Motor neuron (in vitro differentiated cells): Measurements from ENCODE around the gene RAPGEF3. TPM values are rescaled to one million over a fixed set of nuclear protein-coding genes. Genes with fewer than 3 reads are reported as not detected.

Source experiments
- ATAC-seq, 8 experiments: fragments of 200-7000 bp; cut with Tn5 transposase; replicated peaks in 6 of 8; 2 replicates each; pipeline ENCODE4 v1.8.0; 2021; ENCODE audit warnings: mild to moderate bottlenecking in 8 of 8, moderate library complexity in 8 of 8
- H3K27ac ChIP-seq, 2 donors: fragments of 250-450 bp; sonication (Bioruptor Pico); 2 replicates each; pipeline ENCODE4 v1.9.0; 2021; ENCODE audit warnings: antibody characterized with exemption in 2 of 2, mild to moderate bottlenecking in 2 of 2, moderate library complexity in 1 of 2
- H3K4me1 ChIP-seq, 2 donors: fragments of 250-450 bp; sonication (Bioruptor Pico); replicated peaks in 1 of 2; 2 replicates each; pipeline ENCODE4 v1.6.1; 2021; ENCODE audit warnings: antibody characterized with exemption in 2 of 2, mild to moderate bottlenecking in 2 of 2, moderate library complexity in 1 of 2
- H3K4me3 ChIP-seq, 5 donors: fragments of 250-450 bp; sonication (Bioruptor Pico); 2 replicates each; pipeline ENCODE4 v1.9.0; 2021; ENCODE audit warnings: antibody characterized with exemption in 5 of 5, mild to moderate bottlenecking in 5 of 5, moderate library complexity in 4 of 5
- WGBS, 10 experiments: fragments of 450-650 bp; shearing (Covaris generic); methylation state at CpG; one replicate each; pipeline ENCODE4 v1.0.0; 2022; 5-methylcytosine and 5-hydroxymethylcytosine counted together
- in situ Hi-C, 9 experiments: fragments of 400-800 bp; cut with MboI; loops; one replicate each; pipeline ENCODE4 v1.15.0; 2021; ENCODE audit warnings: low sequenced_read_pairs in 9 of 9, low pct_unique_long_range_greater_than_20kb in 2 of 9; ENCODE audit not compliant: unreplicated experiment in 9 of 9
- total RNA-seq, 8 experiments: library from RNA; unstranded; fragments of 300-600 nt; gene quantifications; 2 replicates each; pipeline versions ENCODE4 v1.2.3 to v1.2.4, GENCODE V29; 2022

Gene RAPGEF3
- total RNA-seq, 8 experiments from 2014 or later = 0.87 to 21.8 (median 4.9) TPM

GRCh38 chr12:47757840-47758583 lies 668 bp downstream of the RAPGEF3 start:
- Histone ChIP-seq H3K27ac (no peak overlapping the region), H3K4me1 (peaks cover 6 to 9% of the 10 kb centered on the region in 2 donors), H3K4me3 (peak overlapping the region in 1 of 5 donors; percentile 38)
- ATAC-seq = peak in 4 of 8 experiments; percentile 1 to 4 (median 3)
- in situ Hi-C loops = no loop called here
- WGBS, 10 experiments = 0 to 93% (median 57%) methylated on average over 1 to 6 of the region's 20 CpGs; no CpG with 5 or more reads in 4 of the 10 experiments

- WGBS, 10 experiments = 40 to 80% (median 71%) methylated on average over 1 to 6 of the region's 7 CpGs; no CpG with 5 or more reads in 6 of the 10 experiments
- in situ Hi-C loops = no loop called here
- H3K4me1 ChIP-seq = peaks cover 3 to 6% of the 10 kb centered on the region in 2 donors
Observed at GRCh38 chr12:47757364-47757839, 1.3 kb downstream of the RAPGEF3 start.

GRCh38 chr12:47755655-47756562 lies 2.8 kb downstream of the RAPGEF3 start:
- ATAC-seq = no peak
- in situ Hi-C loops = no loop called here
- 50 to 92% (median 81%) methylated on average over 1 to 8 of the region's 12 CpGs for WGBS, 10 experiments
- Histone ChIP-seq H3K4me1 (peaks cover 3 to 6% of the 10 kb centered on the region in 2 donors), H3K4me3 (no peak overlapping the region), H3K27ac (no peak overlapping the region)

More at GRCh38 chr12:47757364-47757839, 1.3 kb downstream of the RAPGEF3 start:
- Histone ChIP-seq H3K4me3 (no peak overlapping the region), H3K27ac (no peak overlapping the region)
- ATAC-seq = no peak

GRCh38 chr12:47754881-47755280 lies 3.8 kb downstream of the RAPGEF3 start:
- 86 to 100% (median 89%) methylated on average over 1 to 3 of the region's 3 CpGs; no CpG with 5 or more reads in 7 of the 10 experiments for WGBS, 10 experiments
- Histone ChIP-seq H3K4me3 (no peak overlapping the region), H3K27ac (no peak overlapping the region), H3K4me1 (peaks cover 3 to 6% of the 10 kb centered on the region in 2 donors)
- in situ Hi-C loops = no loop called here
- ATAC-seq = no peak

- no peak overlapping the region for H3K4me3 ChIP-seq
- 63 to 100% (median 80%) methylated on average over 1 to 3 of the region's 4 CpGs; no CpG with 5 or more reads in 3 of the 10 experiments for WGBS, 10 experiments
- no peak overlapping the region for H3K27ac ChIP-seq
- no peak for ATAC-seq
- H3K4me1 ChIP-seq = peaks cover 3 to 6% of the 10 kb centered on the region in 2 donors
- in situ Hi-C loops = no loop called here
Observed at GRCh38 chr12:47754126-47754525, 4.6 kb downstream of the RAPGEF3 start.

- WGBS, 10 experiments = 33 to 89% (median 51%) methylated on average over 1 to 3 of the region's 11 CpGs; no CpG with 5 or more reads in 4 of the 10 experiments
- H3K4me1 ChIP-seq = peaks cover 0 to 3% of the 10 kb centered on the region in 2 donors
- in situ Hi-C loops = no loop called here
- no peak overlapping the region for H3K27ac ChIP-seq
- ATAC-seq = peak in 4 of 8 experiments; percentile 7 to 63 (median 36)
- H3K4me3 ChIP-seq = no peak overlapping the region
Observed at GRCh38 chr12:47753021-47754001, 5.4 kb downstream of the RAPGEF3 start.

GRCh38 chr12:47752552-47752951 lies 6.1 kb downstream of the RAPGEF3 start:
- Histone ChIP-seq H3K4me1 (no peaks in the 10 kb centered on the region), H3K4me3 (no peak overlapping the region), H3K27ac (no peak overlapping the region)
- ATAC-seq = peak in 3 of 8 experiments; percentile 82 to 88 (median 86)
- in situ Hi-C loops = no loop called here
- 0 to 100% (median 78%) methylated on average over 1 to 5 of the region's 7 CpGs; no CpG with 5 or more reads in 1 of the 10 experiments for WGBS, 10 experiments

- peak in 1 of 8 experiments; percentile 25 for ATAC-seq
- Histone ChIP-seq H3K4me3 (no peak overlapping the region), H3K4me1 (no peaks in the 10 kb centered on the region), H3K27ac (no peak overlapping the region)
- in situ Hi-C loops = no loop called here
- 57 to 71% methylated on average over 1 of the region's 4 CpGs; no CpG with 5 or more reads in 8 of the 10 experiments for WGBS, 10 experiments
Observed at GRCh38 chr12:47752121-47752520, 6.6 kb downstream of the RAPGEF3 start.

- Histone ChIP-seq H3K4me1 (no peaks in the 10 kb centered on the region), H3K27ac (no peak overlapping the region), H3K4me3 (no peak overlapping the region)
- ATAC-seq = peak in 1 of 8 experiments; percentile 6
- in situ Hi-C loops = no loop called here
- 40 to 92% (median 71%) methylated on average over 1 to 6 of the region's 9 CpGs; no CpG with 5 or more reads in 6 of the 10 experiments for WGBS, 10 experiments
Observed at GRCh38 chr12:47751561-47751960, 7.1 kb downstream of the RAPGEF3 start.

- no peak for ATAC-seq
- Histone ChIP-seq H3K4me1 (no peaks in the 10 kb centered on the region), H3K4me3 (no peak overlapping the region), H3K27ac (no peak overlapping the region)
- in situ Hi-C loops = no loop called here
- WGBS, 10 experiments = 73% methylated on average over 5 of the region's 19 CpGs; no CpG with 5 or more reads in 9 of the 10 experiments
Observed at GRCh38 chr12:47750916-47751470, 7.7 kb downstream of the RAPGEF3 start.

- H3K27ac ChIP-seq = no peak overlapping the region
- in situ Hi-C loops = no loop called here
- H3K4me3 ChIP-seq = no peak overlapping the region
- ATAC-seq = no peak
- no peaks in the 10 kb centered on the region for H3K4me1 ChIP-seq
- WGBS, 10 experiments = 80 to 100% (median 93%) methylated on average over 1 to 4 of the region's 10 CpGs; no CpG with 5 or more reads in 3 of the 10 experiments
Observed at GRCh38 chr12:47750229-47750798, 8.4 kb downstream of the RAPGEF3 start.
